Stomach (tissue), 9 donors: Measurements from ENCODE around the gene CELSR1. TPM values are rescaled to one million over a fixed set of nuclear protein-coding genes. Genes with fewer than 3 reads are reported as not detected.

Experiments
- DNase-seq, 2 donors: peaks; one replicate each; pipeline versions ENCODE4 v3.0.0 to v3.0.0-alpha.2; 2013 to 2019
- H3K27ac ChIP-seq, 5 donors: fragments of 200-600 bp in 4 of 5; sonication (generic) in 4 of 5; one replicate each; pipeline ENCODE4 v1.5.1; 2013 to 2019; ENCODE audit warnings: mild to moderate bottlenecking in 1 of 5, moderate library complexity in 1 of 5
- H3K27me3 ChIP-seq, 3 donors: fragments of 200-600 bp; sonication (generic); one replicate each; pipeline ENCODE4 v1.5.1; 2017 to 2019; ENCODE audit warnings: mixed run types in 1 of 3
- H3K36me3 ChIP-seq, 4 donors: fragments of 200-600 bp; sonication (generic); 1 replicate in 3 of 4; 2 replicates in 1 of 4; pipeline ENCODE4 v1.5.1; 2016 to 2019
- H3K4me1 ChIP-seq, 4 donors: fragments of 200-600 bp; sonication (generic); one replicate each; pipeline ENCODE4 v1.5.1; 2016 to 2019
- H3K4me3 ChIP-seq, 4 donors: fragments of 200-600 bp; sonication (generic) in 3 of 4; one replicate each; pipeline ENCODE4 v1.5.1; 2016 to 2019; ENCODE audit warnings: mild to moderate bottlenecking in 1 of 4
- H3K9me3 ChIP-seq, 4 donors: fragments of 200-600 bp; sonication (generic); one replicate each; pipeline ENCODE4 v1.5.1; 2016 to 2019
- EP300 ChIP-seq: sonication (generic); formaldehyde crosslinking; IDR thresholded peaks from one replicate; pipeline ENCODE4 v1.6.1; 2017; ENCODE audit warnings: antibody characterized with exemption
- POLR2A ChIP-seq, 4 donors: fragments of 450-650 bp; IDR thresholded peaks; one replicate each; pipeline ENCODE4 v1.6.1; 2016; ENCODE audit warnings: antibody characterized with exemption in 4 of 4, control low read depth in 2 of 4, mild to moderate bottlenecking in 1 of 4, moderate library complexity in 1 of 4
- POLR2AphosphoS5 ChIP-seq, 3 donors: sonication (generic); formaldehyde crosslinking; IDR thresholded peaks; one replicate each; pipeline ENCODE4 v1.6.1; 2016; ENCODE audit warnings: antibody characterized with exemption in 3 of 3
- WGBS, 5 donors: extraction: QIAGEN DNeasy Blood & Tissue Kit in 3 of 5; methylation state at CpG; one replicate each; pipeline versions ENCODE4 v1.1.5 to v1.1.7; 2013 to 2018; 5-methylcytosine and 5-hydroxymethylcytosine counted together
- intact Hi-C: fragments of 100-400 bp; cut with DNase I; formaldehyde crosslinking; loops from one replicate; pipeline ENCODE4 v1.15.1; 2023; ENCODE audit warnings: low total_unique reads
- polyA plus RNA-seq, 3 donors: library from polyadenylated mRNA; stranded (reverse); fragments of 200-250 nt; gene quantifications; one replicate each; pipeline ENCODE4 v1.2.3, GENCODE V29; 2013
- total RNA-seq, 5 donors: library from RNA; depleted of rRNA; stranded (reverse); fragments of >200 nt; gene quantifications; one replicate each; pipeline versions ENCODE4 v1.1.0 to v1.2.3, GENCODE V29; 2014 to 2016
- TF ChIP-seq, protein P1 (sequence below), 7 experiments: fragments of 450-650 bp in 4 of 7; fragments of 200-600 bp in 3 of 7; sonication (generic) in 3 of 7; IDR thresholded peaks; one replicate each; pipeline ENCODE4 v1.5.1; 2016 to 2019; ENCODE audit warnings: antibody characterized with exemption in 7 of 7, control low read depth in 2 of 7, mild to moderate bottlenecking in 1 of 7
- donor health status: healthy with polysubstance abuse.
- donor health status: Bipolar disorder and iron deficiency.
- donor health status: healthy.

The CELSR1 gene
- total and polyA plus RNA-seq, 8 donors = 0.29 to 78.2 (median 13.4) TPM

DNA sequence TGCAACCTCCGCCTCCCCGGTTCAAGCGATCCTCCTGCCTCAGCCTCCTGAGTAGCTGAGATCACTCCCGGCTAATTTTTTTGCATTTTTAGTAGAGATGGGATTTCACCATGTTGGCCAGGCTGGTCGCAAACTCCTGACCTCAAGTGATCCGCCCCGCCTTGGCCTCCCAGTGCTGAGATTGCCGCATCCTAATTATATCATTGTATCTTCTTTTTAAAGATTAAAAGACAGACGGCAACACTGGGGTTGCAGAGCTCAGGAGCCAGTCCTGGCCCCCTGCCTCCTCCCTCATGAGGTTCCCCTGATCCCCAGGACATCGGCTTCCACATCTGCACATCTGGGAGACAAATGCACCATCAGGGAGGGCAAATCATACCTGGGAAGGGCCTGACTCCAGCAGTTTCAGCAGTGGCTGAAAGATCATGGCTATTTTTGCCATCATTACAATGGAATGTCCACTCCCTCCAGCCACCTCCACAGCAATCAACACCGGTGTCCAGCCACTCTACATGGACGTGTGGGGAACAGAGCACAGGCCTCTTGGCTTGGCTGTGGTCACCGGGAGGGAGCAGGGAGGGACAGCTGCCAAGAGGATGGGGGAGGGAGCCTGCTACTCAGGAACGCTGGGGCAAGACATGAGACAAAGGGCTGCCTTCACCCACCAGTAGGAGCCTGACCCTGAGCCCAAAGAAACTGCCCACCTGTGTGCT lies 9.2 kb upstream of the CELSR1 start:
- 65 to 83% (median 67%) methylated on average over 10 to 14 of the region's 14 CpGs for WGBS, 5 donors
- peaks cover 27 to 65% (median 46%) of the 10 kb centered on the region in 4 donors for H3K4me1 ChIP-seq
- TF ChIP-seq POLR2A (IDR thresholded peaks at IDR 0.05) = no peak
- TF ChIP-seq, protein P1, sequence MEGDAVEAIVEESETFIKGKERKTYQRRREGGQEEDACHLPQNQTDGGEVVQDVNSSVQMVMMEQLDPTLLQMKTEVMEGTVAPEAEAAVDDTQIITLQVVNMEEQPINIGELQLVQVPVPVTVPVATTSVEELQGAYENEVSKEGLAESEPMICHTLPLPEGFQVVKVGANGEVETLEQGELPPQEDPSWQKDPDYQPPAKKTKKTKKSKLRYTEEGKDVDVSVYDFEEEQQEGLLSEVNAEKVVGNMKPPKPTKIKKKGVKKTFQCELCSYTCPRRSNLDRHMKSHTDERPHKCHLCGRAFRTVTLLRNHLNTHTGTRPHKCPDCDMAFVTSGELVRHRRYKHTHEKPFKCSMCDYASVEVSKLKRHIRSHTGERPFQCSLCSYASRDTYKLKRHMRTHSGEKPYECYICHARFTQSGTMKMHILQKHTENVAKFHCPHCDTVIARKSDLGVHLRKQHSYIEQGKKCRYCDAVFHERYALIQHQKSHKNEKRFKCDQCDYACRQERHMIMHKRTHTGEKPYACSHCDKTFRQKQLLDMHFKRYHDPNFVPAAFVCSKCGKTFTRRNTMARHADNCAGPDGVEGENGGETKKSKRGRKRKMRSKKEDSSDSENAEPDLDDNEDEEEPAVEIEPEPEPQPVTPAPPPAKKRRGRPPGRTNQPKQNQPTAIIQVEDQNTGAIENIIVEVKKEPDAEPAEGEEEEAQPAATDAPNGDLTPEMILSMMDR (IDR thresholded peaks at IDR 0.05) = no peak
- TF ChIP-seq EP300 = no peak
- no peak for TF ChIP-seq POLR2AphosphoS5 (IDR thresholded peaks at IDR 0.05)
- no peaks in the 10 kb centered on the region for H3K9me3 ChIP-seq
- peak overlapping the region in 4 of 5 donors; percentile 24 to 80 (median 64) for H3K27ac ChIP-seq
- H3K4me3 ChIP-seq = no peak overlapping the region
- intact Hi-C loops = no loop called here
- DNase-seq = peak; percentile 62 to 73
- no peaks in the 10 kb centered on the region for H3K36me3 ChIP-seq
- H3K27me3 ChIP-seq = no peaks in the 10 kb centered on the region

DNA sequence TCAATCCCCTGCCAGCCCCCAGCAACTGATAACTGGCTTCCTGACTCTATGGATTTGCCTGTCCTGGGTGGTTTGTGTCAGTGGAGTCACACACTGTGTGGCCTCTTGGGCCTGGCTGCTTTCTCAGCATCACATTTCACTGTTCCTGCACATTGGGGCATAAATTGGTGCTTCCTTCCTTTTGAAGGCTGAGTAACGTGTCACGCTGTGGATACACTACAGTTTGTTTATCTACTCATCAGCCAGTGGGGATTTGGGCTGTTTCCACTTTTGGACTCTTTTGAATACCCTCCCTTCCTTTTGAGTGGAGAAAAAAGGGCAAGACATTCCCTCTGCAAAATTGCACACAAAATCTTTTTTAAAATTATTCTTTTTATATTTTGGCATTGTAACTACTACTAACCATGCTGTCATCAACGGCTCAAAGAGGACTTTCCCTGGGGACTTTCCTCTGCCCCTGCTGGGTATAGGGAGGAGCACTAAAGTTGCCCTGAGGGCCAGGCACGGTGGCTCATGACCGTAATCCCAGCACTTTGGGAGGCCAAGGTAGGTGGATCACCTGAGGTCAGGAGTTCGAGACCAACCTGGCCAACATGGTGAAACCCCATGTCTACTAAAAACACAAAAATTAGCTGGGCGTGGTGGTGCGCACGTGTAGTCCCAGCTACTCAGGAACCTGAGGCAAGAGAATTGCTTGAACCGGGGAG lies 7.8 kb upstream of the CELSR1 start:
- H3K36me3 ChIP-seq = no peaks in the 10 kb centered on the region
- peaks cover 0 to 13% (median 0%) of the 10 kb centered on the region in 3 donors for H3K27me3 ChIP-seq
- DNase-seq = no peak
- WGBS, 5 donors = 64 to 72% (median 67%) methylated on average over 10 of the region's 10 CpGs
- intact Hi-C loops = no loop called here
- no peak overlapping the region for H3K4me3 ChIP-seq
- TF ChIP-seq, protein P1 (IDR thresholded peaks at IDR 0.05) = no peak
- TF ChIP-seq POLR2A (IDR thresholded peaks at IDR 0.05) (no peak), EP300 (no peak), POLR2AphosphoS5 (IDR thresholded peaks at IDR 0.05) (no peak)
- H3K27ac ChIP-seq = no peak overlapping the region
- H3K4me1 ChIP-seq = peaks cover 27 to 65% (median 48%) of the 10 kb centered on the region in 4 donors
- H3K9me3 ChIP-seq = no peaks in the 10 kb centered on the region

- peak overlapping the region in 3 of 5 donors; percentile 36 to 43 (median 37) for H3K27ac ChIP-seq
- intact Hi-C loops = no loop called here
- DNase-seq = peak; percentile 80 to 91
- no peaks in the 10 kb centered on the region for H3K36me3 ChIP-seq
- H3K9me3 ChIP-seq = no peaks in the 10 kb centered on the region
- peaks cover 28 to 56% (median 49%) of the 10 kb centered on the region in 4 donors for H3K4me1 ChIP-seq
- no peak overlapping the region for H3K4me3 ChIP-seq
- 20 to 36% (median 22%) methylated on average over 16 to 27 of the region's 27 CpGs for WGBS, 5 donors
- peaks cover 0 to 42% (median 12%) of the 10 kb centered on the region in 3 donors for H3K27me3 ChIP-seq
- no peak for TF ChIP-seq POLR2A (IDR thresholded peaks at IDR 0.05)
- no peak for TF ChIP-seq POLR2AphosphoS5 (IDR thresholded peaks at IDR 0.05)
- TF ChIP-seq, protein P1 (IDR thresholded peaks at IDR 0.05) = peak in 6 of 7 experiments; percentile 35 to 93 (median 90)
- TF ChIP-seq EP300 = no peak
Measured at GRCh38 chr22:46542011-46542985, 4.9 kb upstream of the CELSR1 start.

DNA sequence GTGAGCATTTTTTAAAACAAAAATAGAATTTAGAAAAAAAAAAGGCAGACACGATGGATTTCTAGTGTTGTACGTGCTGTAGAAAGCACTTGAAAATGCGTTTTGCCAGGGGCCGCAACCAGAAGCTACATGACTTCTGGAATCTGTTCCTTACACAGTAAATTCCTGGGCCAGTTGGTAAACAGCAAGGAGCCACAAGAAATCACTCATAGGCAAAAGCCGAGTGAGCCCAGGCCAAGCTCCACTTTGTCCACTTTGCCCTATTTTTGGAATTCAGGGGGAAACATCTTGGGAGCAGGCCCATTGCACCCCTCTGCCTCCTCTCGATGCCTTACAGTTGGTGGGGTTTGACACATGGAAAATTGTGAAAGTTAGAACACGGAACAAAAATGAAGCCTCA lies 4.1 kb upstream of the CELSR1 start:
- peak overlapping the region in 2 of 5 donors; percentile 36 to 43 for H3K27ac ChIP-seq
- intact Hi-C loops = no loop called here
- TF ChIP-seq EP300 (no peak), POLR2AphosphoS5 (IDR thresholded peaks at IDR 0.05) (no peak), POLR2A (IDR thresholded peaks at IDR 0.05) (no peak)
- TF ChIP-seq, protein P1 (IDR thresholded peaks at IDR 0.05) = no peak

More for the DNA sequence above, 4.1 kb upstream of the CELSR1 start:
- 58 to 81% (median 67%) methylated on average over 7 of the region's 7 CpGs for WGBS, 5 donors
- H3K4me1 ChIP-seq = peaks cover 21 to 48% (median 42%) of the 10 kb centered on the region in 4 donors
- peaks cover 0 to 49% (median 14%) of the 10 kb centered on the region in 3 donors for H3K27me3 ChIP-seq
- H3K36me3 ChIP-seq = no peaks in the 10 kb centered on the region
- DNase-seq = no peak
- H3K4me3 ChIP-seq = no peak overlapping the region
- no peaks in the 10 kb centered on the region for H3K9me3 ChIP-seq
